Liver (tissue), 9 donors: ENCODE measurements around the gene EPB41L4B. TPM values are rescaled to one million over a fixed set of nuclear protein-coding genes. Genes with fewer than 3 reads are reported as not detected.

Experiments used
- DNase-seq: peaks from one replicate; pipeline ENCODE4 v3.0.0-alpha.2; 2017; ENCODE audit warnings: low spot score
- H3K27ac ChIP-seq, 2 donors: one replicate each; pipeline ENCODE4 v1.7.0; 2013; ENCODE audit warnings: inconsistent platforms in 2 of 2, low read length in 2 of 2, control low read depth in 1 of 2, low read depth in 1 of 2, mild to moderate bottlenecking in 1 of 2
- H3K27me3 ChIP-seq, 4 donors: one replicate each; pipeline versions ENCODE4 v1.6.1 to v1.7.0; 2013; ENCODE audit warnings: low read length in 3 of 4, inconsistent platforms in 1 of 4, mild to moderate bottlenecking in 1 of 4, moderate library complexity in 1 of 4; ENCODE audit not compliant: control insufficient read depth in 4 of 4, insufficient read depth in 4 of 4
- H3K36me3 ChIP-seq, 4 donors: one replicate each; pipeline versions ENCODE4 v1.6.1 to v1.7.0; 2013; ENCODE audit warnings: low read length in 3 of 4, mild to moderate bottlenecking in 3 of 4, low read depth in 1 of 4, moderate library complexity in 1 of 4; ENCODE audit not compliant: control insufficient read depth in 4 of 4, insufficient read depth in 3 of 4
- H3K4me1 ChIP-seq, 4 donors: one replicate each; pipeline versions ENCODE4 v1.6.1 to v1.7.0; 2013; ENCODE audit warnings: low read length in 3 of 4, mild to moderate bottlenecking in 3 of 4, moderate library complexity in 1 of 4; ENCODE audit not compliant: control insufficient read depth in 4 of 4, insufficient read depth in 4 of 4
- H3K4me3 ChIP-seq, 3 donors: one replicate each; pipeline versions ENCODE4 v1.6.1 to v1.7.0; 2013; ENCODE audit warnings: low read length in 3 of 3, control low read depth in 1 of 3, low read depth in 1 of 3, mild to moderate bottlenecking in 1 of 3
- H3K9ac ChIP-seq, 2 donors: one replicate each; pipeline ENCODE4 v1.7.0; 2013; ENCODE audit warnings: low read length in 2 of 2, mild to moderate bottlenecking in 2 of 2, moderate library complexity in 2 of 2, control low read depth in 1 of 2, low read depth in 1 of 2
- H3K9me3 ChIP-seq, 4 donors: one replicate each; pipeline versions ENCODE4 v1.6.1 to v1.7.0; 2013; ENCODE audit warnings: low read length in 3 of 4; ENCODE audit not compliant: control insufficient read depth in 4 of 4
- ATF3 ChIP-seq: IDR thresholded peaks from 2 replicates; pipeline ENCODE4 v1.6.1; 2016; ENCODE audit warnings: antibody characterized with exemption
- EGR1 ChIP-seq, 2 donors: IDR thresholded peaks; 2 replicates each; pipeline ENCODE4 v1.6.1; 2016 to 2018; ENCODE audit warnings: antibody characterized with exemption in 2 of 2, low read depth in 2 of 2
- FOXA1 ChIP-seq: IDR thresholded peaks from 2 replicates; pipeline ENCODE4 v1.6.1; 2016; ENCODE audit warnings: antibody characterized with exemption
- FOXA2 ChIP-seq: IDR thresholded peaks from 2 replicates; pipeline ENCODE4 v1.6.1; 2016; ENCODE audit warnings: antibody characterized with exemption
- GABPA ChIP-seq, 2 donors: IDR thresholded peaks in 1 of 2; conservative IDR thresholded peaks in 1 of 2; 2 replicates each; pipeline ENCODE4 v1.6.1; 2016; ENCODE audit warnings: antibody characterized with exemption in 2 of 2, mild to moderate bottlenecking in 1 of 2, moderate library complexity in 1 of 2
- HNF4A ChIP-seq, 2 donors: conservative IDR thresholded peaks; 2 replicates each; pipeline ENCODE4 v1.6.1; 2016; ENCODE audit warnings: antibody characterized with exemption in 2 of 2, mild to moderate bottlenecking in 2 of 2
- HNF4G ChIP-seq: IDR thresholded peaks from 2 replicates; pipeline ENCODE4 v1.6.1; 2016; ENCODE audit warnings: antibody characterized with exemption
- NR2F2 ChIP-seq: IDR thresholded peaks from 2 replicates; pipeline ENCODE4 v1.6.1; 2016; ENCODE audit warnings: antibody characterized with exemption
- RAD21 ChIP-seq, 2 donors: IDR thresholded peaks; 2 replicates each; pipeline ENCODE4 v1.6.1; 2016; ENCODE audit warnings: antibody characterized with exemption in 2 of 2, mild to moderate bottlenecking in 2 of 2
- RXRA ChIP-seq, 2 donors: IDR thresholded peaks; 2 replicates each; pipeline ENCODE4 v1.6.1; 2017 to 2018; ENCODE audit warnings: antibody characterized with exemption in 2 of 2, mild to moderate bottlenecking in 1 of 2
- SP1 ChIP-seq: IDR thresholded peaks from 2 replicates; pipeline ENCODE4 v1.6.1; 2018; ENCODE audit warnings: antibody characterized with exemption, mild to moderate bottlenecking
- TAF1 ChIP-seq: conservative IDR thresholded peaks from 2 replicates; pipeline ENCODE4 v1.6.1; 2016; ENCODE audit warnings: antibody characterized with exemption, mild to moderate bottlenecking
- YY1 ChIP-seq: IDR thresholded peaks from 2 replicates; pipeline ENCODE4 v1.6.1; 2016; ENCODE audit warnings: antibody characterized with exemption, mild to moderate bottlenecking
- WGBS: extraction: QIAGEN DNeasy Blood & Tissue Kit; methylation state at CpG from one replicate; pipeline ENCODE4 v1.1.7; 2013; 5-methylcytosine and 5-hydroxymethylcytosine counted together
- polyA plus RNA-seq, 2 donors: library from polyadenylated mRNA; stranded (reverse) in 1 of 2; unstranded in 1 of 2; fragments of 200-250 nt in 1 of 2; fragments of >200 nt in 1 of 2; fragmentation: Nextera tagmentation in 1 of 2; extraction: Ambion mirVana in 1 of 2; gene quantifications; one replicate each; pipeline versions ENCODE4 v1.2.1 to v1.2.3, GENCODE V29; 2013 to 2015
- total RNA-seq, 2 donors: library from RNA; depleted of rRNA; stranded (reverse); fragments of >200 nt; gene quantifications; one replicate each; pipeline ENCODE4 v1.2.3, GENCODE V29; 2014
- TF ChIP-seq, protein P1 (sequence below): IDR thresholded peaks from 2 replicates; pipeline ENCODE4 v1.6.1; 2016; ENCODE audit warnings: antibody characterized with exemption
- TF ChIP-seq, protein P2 (sequence below): IDR thresholded peaks from 2 replicates; pipeline ENCODE4 v1.6.1; 2016; ENCODE audit warnings: antibody characterized with exemption, mild to moderate bottlenecking
- TF ChIP-seq, protein P3 (sequence below): IDR thresholded peaks from 2 replicates; pipeline ENCODE4 v1.6.1; 2016; ENCODE audit warnings: antibody characterized with exemption
- donor health status: healthy.
- donor health status: healthy.
- donor health status: healthy.
- donor health status: healthy.
- donor health status: healthy.

EPB41L4B gene
- total and polyA plus RNA-seq, 4 donors, result 9.9 to 42.6 (median 23.9) TPM

- TF ChIP-seq, protein P1, sequence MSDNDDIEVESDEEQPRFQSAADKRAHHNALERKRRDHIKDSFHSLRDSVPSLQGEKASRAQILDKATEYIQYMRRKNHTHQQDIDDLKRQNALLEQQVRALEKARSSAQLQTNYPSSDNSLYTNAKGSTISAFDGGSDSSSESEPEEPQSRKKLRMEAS, result no peak
- TF ChIP-seq GABPA (IDR thresholded peaks at IDR 0.05 in 1 of 2, conservative IDR thresholded peaks at IDR 0.05 in 1 of 2) (no peak), TAF1 (no peak), NR2F2 (no peak), ATF3 (no peak), RAD21 (IDR thresholded peaks at IDR 0.05) (no peak)
- no peak overlapping the region for H3K4me3 ChIP-seq
- H3K36me3 ChIP-seq, result no peaks in the 10 kb centered on the region
- H3K27ac ChIP-seq, result peak overlapping the region; percentile 3 to 71
- H3K9ac ChIP-seq, result no peak overlapping the region
- 72% methylated on average over 13 of the region's 13 CpGs for WGBS
- peaks cover 10 to 54% (median 39%) of the 10 kb centered on the region in 4 donors for H3K4me1 ChIP-seq
- DNase-seq, result no peak
- no peaks in the 10 kb centered on the region for H3K9me3 ChIP-seq
- H3K27me3 ChIP-seq, result no peaks in the 10 kb centered on the region
These were observed 44.1 kb downstream of the EPB41L4B start for GRCh38 chr9:109276469-109277440.

DNA sequence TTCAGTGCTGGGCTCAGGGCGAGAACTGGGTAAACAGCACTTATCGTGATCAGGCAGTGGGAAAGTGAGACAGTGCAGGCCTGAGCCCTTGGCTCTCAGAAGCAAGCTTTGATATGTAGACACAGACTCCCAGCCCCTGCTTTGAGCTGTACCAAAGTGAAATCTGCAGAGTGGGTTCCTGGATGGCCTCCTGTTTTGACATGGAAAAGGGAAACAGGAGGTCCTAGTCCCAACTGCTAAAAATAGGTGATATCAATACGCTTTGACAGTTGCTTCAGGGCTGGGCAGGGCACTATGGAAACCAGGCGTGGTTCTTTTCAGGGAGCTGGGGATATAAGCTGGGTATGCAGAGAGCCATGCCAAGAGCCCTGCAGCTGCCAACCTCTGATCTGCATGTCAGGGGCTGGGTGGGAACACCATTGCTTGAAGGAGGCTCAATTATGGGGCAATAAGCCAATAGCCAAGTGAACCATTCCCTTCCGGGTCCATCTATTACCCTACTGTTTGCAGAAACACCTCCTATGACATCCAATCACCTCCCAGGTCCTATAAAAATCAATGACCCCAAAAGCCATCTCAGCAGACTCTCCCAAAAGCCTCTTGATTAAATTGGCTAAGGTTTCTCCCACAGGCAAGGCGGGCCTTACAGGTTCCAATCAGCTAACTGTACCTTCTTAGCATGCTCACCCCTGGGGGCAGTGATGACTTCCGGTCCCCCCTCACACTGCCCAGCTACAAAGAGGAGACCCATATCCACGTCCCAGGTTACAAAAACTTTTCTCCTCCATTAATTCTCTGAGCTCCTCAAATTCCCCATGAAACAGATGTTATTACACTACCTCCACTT lies 45.8 kb downstream of the EPB41L4B start:
- Histone ChIP-seq H3K4me1 (peaks cover 10 to 54% (median 39%) of the 10 kb centered on the region in 4 donors), H3K4me3 (no peak overlapping the region), H3K27ac (peak overlapping the region in 1 of 2 donors; percentile 14), H3K9ac (no peak overlapping the region), H3K36me3 (no peaks in the 10 kb centered on the region), H3K9me3 (no peaks in the 10 kb centered on the region), H3K27me3 (no peaks in the 10 kb centered on the region)
- 41% methylated on average over 8 of the region's 8 CpGs for WGBS
- TF ChIP-seq NR2F2 (no peak), RXRA (IDR thresholded peaks at IDR 0.05) (peak; percentile 38 to 64), FOXA1 (no peak), EGR1 (IDR thresholded peaks at IDR 0.05; ENCODE audit: low read depth in 2 of 2) (no peak), HNF4A (conservative IDR thresholded peaks at IDR 0.05) (peak; percentile 37 to 62), SP1 (peak; percentile 48), ATF3 (no peak), GABPA (IDR thresholded peaks at IDR 0.05 in 1 of 2, conservative IDR thresholded peaks at IDR 0.05 in 1 of 2) (no peak), FOXA2 (no peak), YY1 (no peak), TAF1 (no peak), HNF4G (no peak), RAD21 (IDR thresholded peaks at IDR 0.05) (no peak)
- TF ChIP-seq, protein P2, sequence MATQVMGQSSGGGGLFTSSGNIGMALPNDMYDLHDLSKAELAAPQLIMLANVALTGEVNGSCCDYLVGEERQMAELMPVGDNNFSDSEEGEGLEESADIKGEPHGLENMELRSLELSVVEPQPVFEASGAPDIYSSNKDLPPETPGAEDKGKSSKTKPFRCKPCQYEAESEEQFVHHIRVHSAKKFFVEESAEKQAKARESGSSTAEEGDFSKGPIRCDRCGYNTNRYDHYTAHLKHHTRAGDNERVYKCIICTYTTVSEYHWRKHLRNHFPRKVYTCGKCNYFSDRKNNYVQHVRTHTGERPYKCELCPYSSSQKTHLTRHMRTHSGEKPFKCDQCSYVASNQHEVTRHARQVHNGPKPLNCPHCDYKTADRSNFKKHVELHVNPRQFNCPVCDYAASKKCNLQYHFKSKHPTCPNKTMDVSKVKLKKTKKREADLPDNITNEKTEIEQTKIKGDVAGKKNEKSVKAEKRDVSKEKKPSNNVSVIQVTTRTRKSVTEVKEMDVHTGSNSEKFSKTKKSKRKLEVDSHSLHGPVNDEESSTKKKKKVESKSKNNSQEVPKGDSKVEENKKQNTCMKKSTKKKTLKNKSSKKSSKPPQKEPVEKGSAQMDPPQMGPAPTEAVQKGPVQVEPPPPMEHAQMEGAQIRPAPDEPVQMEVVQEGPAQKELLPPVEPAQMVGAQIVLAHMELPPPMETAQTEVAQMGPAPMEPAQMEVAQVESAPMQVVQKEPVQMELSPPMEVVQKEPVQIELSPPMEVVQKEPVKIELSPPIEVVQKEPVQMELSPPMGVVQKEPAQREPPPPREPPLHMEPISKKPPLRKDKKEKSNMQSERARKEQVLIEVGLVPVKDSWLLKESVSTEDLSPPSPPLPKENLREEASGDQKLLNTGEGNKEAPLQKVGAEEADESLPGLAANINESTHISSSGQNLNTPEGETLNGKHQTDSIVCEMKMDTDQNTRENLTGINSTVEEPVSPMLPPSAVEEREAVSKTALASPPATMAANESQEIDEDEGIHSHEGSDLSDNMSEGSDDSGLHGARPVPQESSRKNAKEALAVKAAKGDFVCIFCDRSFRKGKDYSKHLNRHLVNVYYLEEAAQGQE, result no peak
- TF ChIP-seq, protein P3, sequence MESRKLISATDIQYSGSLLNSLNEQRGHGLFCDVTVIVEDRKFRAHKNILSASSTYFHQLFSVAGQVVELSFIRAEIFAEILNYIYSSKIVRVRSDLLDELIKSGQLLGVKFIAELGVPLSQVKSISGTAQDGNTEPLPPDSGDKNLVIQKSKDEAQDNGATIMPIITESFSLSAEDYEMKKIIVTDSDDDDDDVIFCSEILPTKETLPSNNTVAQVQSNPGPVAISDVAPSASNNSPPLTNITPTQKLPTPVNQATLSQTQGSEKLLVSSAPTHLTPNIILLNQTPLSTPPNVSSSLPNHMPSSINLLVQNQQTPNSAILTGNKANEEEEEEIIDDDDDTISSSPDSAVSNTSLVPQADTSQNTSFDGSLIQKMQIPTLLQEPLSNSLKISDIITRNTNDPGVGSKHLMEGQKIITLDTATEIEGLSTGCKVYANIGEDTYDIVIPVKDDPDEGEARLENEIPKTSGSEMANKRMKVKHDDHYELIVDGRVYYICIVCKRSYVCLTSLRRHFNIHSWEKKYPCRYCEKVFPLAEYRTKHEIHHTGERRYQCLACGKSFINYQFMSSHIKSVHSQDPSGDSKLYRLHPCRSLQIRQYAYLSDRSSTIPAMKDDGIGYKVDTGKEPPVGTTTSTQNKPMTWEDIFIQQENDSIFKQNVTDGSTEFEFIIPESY, result no peak
- TF ChIP-seq, protein P1, result no peak
- no peak for DNase-seq
